ENCODE measurements around the gene GPR31.

GPR31 gene

DNA sequence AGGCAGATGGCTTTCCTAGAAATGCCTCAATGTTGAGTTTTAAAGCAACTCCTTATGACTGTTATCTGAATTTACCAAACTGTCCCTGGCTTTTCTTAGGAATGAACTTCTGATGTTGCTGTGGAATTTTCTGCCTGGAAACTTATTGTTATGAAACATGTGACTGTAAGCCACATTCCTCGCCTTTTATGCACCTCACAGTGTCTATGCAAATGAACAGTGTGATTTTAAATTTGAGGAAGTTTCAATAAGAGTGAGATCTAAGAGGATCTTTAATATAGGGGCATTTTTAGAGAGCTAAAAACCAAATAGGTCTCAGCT, 37.2 kb downstream of the GPR31 start:
- Histone ChIP-seq H3K4me3 (ENCODE audit: low read depth, low read length) (no peak overlapping the region), H3K27ac (no peak overlapping the region), H3K27me3 (replicated peaks) (no peaks in the 10 kb centered on the region), H3K36me3 (replicated peaks) (no peaks in the 10 kb centered on the region)
- TF ChIP-seq, protein P1, sequence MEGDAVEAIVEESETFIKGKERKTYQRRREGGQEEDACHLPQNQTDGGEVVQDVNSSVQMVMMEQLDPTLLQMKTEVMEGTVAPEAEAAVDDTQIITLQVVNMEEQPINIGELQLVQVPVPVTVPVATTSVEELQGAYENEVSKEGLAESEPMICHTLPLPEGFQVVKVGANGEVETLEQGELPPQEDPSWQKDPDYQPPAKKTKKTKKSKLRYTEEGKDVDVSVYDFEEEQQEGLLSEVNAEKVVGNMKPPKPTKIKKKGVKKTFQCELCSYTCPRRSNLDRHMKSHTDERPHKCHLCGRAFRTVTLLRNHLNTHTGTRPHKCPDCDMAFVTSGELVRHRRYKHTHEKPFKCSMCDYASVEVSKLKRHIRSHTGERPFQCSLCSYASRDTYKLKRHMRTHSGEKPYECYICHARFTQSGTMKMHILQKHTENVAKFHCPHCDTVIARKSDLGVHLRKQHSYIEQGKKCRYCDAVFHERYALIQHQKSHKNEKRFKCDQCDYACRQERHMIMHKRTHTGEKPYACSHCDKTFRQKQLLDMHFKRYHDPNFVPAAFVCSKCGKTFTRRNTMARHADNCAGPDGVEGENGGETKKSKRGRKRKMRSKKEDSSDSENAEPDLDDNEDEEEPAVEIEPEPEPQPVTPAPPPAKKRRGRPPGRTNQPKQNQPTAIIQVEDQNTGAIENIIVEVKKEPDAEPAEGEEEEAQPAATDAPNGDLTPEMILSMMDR (IDR thresholded peaks at IDR 0.05; ENCODE audit: low read depth, low read length, missing control alignments): no peak
- DNase-seq: no peak
- in situ Hi-C loops (cut with HindIII; ENCODE audit: low pct_ligation_motif_present, low sequenced_read_pairs): no loop called here

DNA sequence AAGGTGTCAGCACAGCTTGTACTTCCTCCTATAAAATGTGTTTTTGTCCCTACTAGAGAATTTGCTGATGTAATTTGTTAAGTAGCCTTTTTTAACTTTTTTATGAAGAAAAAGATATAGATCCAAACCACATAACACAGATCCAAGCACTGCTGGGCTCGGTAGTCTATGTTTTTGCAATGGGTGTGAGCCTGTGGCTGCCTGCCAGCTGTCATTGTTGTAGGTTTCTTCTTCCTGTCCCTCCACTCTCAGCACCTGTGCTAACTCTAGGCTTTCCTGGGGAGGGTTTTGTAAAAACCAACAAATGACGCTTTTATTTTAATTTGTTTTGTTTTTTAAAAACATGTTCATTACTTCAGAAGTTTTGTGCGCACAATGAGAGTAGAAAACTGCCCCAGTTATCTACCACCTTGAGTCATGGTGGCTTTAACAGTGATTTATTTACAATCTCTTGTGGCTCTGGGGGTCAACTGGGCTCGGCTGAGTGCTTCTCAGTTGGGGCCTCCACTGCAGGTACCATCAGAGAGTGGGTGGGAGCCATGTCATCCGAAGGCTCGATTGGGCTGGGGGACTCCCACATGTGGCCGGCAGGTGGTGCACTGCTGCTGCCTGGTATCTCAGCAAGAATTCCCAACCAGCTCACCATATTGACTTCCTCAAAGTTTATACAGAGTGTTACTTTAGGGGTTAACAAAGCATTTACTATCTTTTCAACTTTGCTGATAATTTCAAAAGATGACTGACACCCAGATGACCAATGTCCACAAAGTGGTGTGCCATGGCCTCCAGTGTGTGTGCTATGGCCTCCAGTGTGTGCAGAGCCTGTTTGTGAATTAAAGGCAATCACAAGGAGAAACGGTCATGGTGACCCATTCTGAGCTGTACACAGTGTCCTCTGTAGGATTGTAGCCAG, 37.9 kb downstream of the GPR31 start:
- in situ Hi-C loops (cut with HindIII; ENCODE audit: low pct_ligation_motif_present, low sequenced_read_pairs): no loop called here
- H3K36me3 ChIP-seq (replicated peaks): no peaks in the 10 kb centered on the region
- H3K27me3 ChIP-seq (replicated peaks): no peaks in the 10 kb centered on the region
- TF ChIP-seq, protein P1 (IDR thresholded peaks at IDR 0.05; ENCODE audit: low read depth, low read length, missing control alignments): no peak
- H3K27ac ChIP-seq: no peak overlapping the region
- no peak for DNase-seq
- H3K4me3 ChIP-seq (ENCODE audit: low read depth, low read length): no peak overlapping the region

DNA sequence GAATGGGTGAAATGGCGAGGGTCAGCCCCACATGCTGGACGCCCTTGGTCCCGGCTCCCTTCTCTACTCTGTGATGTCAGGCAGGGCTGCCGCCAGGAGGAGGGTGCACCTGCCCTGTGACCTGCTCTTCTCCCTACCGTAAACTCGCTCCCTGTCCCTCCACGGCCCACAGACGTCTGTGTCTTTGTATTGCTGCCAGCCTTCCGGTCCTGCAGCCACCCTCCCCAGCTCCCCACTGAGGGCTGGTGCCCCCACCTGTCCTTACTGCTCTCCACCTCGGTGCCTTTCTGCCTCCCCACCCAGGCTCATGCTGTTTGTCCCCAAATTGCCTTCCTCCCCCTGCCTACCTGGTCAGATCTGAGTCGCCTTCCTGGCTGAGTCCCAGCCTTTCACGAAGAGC, 38.9 kb downstream of the GPR31 start:
- Histone ChIP-seq H3K4me3 (ENCODE audit: low read depth, low read length) (no peak overlapping the region), H3K27me3 (replicated peaks) (no peaks in the 10 kb centered on the region), H3K27ac (no peak overlapping the region), H3K36me3 (replicated peaks) (no peaks in the 10 kb centered on the region)
- TF ChIP-seq, protein P1 (IDR thresholded peaks at IDR 0.05; ENCODE audit: low read depth, low read length, missing control alignments): no peak
- in situ Hi-C loops (cut with HindIII; ENCODE audit: low pct_ligation_motif_present, low sequenced_read_pairs): no loop called here
- DNase-seq: no peak

DNA sequence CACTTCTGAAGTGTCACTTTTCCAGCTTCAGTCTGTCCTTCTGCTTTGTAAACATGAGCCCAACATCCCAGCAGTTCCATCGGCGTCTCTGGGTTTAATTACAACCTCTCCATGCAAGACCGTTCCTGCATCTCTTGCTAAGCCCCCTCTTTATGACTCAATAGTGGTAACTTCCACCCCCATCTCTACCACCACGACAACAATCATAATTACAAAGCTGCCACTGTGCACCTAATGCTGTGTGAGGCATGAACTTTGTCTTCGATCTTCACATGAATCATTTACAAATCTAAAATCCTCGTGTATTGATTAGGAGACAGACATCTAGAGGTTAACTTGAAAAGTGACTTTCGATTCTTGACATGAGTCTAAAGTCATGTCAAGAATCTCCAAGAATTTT, 39.8 kb downstream of the GPR31 start:
- Histone ChIP-seq H3K36me3 (replicated peaks) (no peaks in the 10 kb centered on the region), H3K4me3 (ENCODE audit: low read depth, low read length) (no peak overlapping the region), H3K27ac (no peak overlapping the region), H3K27me3 (replicated peaks) (no peaks in the 10 kb centered on the region)
- TF ChIP-seq, protein P1 (IDR thresholded peaks at IDR 0.05; ENCODE audit: low read depth, low read length, missing control alignments): no peak
- in situ Hi-C loops (cut with HindIII; ENCODE audit: low pct_ligation_motif_present, low sequenced_read_pairs): no loop called here
- no peak for DNase-seq

DNA sequence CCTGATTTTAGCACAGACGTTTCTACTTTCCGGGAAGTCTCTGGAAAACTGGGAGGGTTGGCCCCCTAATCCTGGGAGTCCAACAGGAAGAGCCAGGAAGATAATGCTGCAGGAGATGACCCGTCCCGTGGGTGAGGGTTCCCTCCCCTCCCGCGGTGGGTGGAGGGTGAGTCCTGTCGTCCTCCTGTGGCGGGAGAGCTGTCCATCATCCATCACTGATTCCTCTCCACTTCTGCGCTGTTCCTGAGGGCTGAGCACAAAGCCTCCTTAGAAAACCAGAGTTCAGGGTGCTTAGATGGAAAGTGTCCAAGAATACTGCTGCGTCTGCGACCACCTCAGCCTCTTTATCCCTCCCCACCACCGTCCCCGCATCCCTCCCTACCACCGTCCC, 40.9 kb downstream of the GPR31 start:
- no peaks in the 10 kb centered on the region for H3K36me3 ChIP-seq (replicated peaks)
- DNase-seq: no peak
- H3K27me3 ChIP-seq (replicated peaks): no peaks in the 10 kb centered on the region
- H3K27ac ChIP-seq: no peak overlapping the region
- in situ Hi-C loops (cut with HindIII; ENCODE audit: low pct_ligation_motif_present, low sequenced_read_pairs): no loop called here
- H3K4me3 ChIP-seq (ENCODE audit: low read depth, low read length): no peak overlapping the region
- TF ChIP-seq, protein P1 (IDR thresholded peaks at IDR 0.05; ENCODE audit: low read depth, low read length, missing control alignments): no peak
